Endothelial cell (in vitro differentiated cells): ENCODE measurements around the gene TRIM44. TPM values are rescaled to one million over a fixed set of nuclear protein-coding genes. Genes with fewer than 3 reads are reported as not detected.

Experiments used
- DNase-seq: peaks from one replicate; pipeline ENCODE4 v3.0.0; 2021; ENCODE audit warnings: low spot score
- H3K27ac Mint-ChIP-seq: one replicate; pipeline ENCODE4 v1.8.0; 2021; ENCODE audit warnings: mixed read lengths, inconsistent platforms; ENCODE audit not compliant: unreplicated experiment
- H3K27me3 Mint-ChIP-seq: one replicate; pipeline ENCODE4 v1.8.0; 2021; ENCODE audit warnings: mild to moderate bottlenecking, moderate library complexity, mixed read lengths, inconsistent platforms; ENCODE audit not compliant: unreplicated experiment
- H3K36me3 Mint-ChIP-seq: one replicate; pipeline ENCODE4 v1.8.0; 2021; ENCODE audit warnings: mild to moderate bottlenecking, low read depth, mixed read lengths, inconsistent platforms; ENCODE audit not compliant: unreplicated experiment
- H3K4me1 Mint-ChIP-seq: one replicate; pipeline ENCODE4 v1.8.0; 2021; ENCODE audit warnings: mild to moderate bottlenecking, mixed read lengths, inconsistent platforms; ENCODE audit not compliant: unreplicated experiment
- H3K4me3 Mint-ChIP-seq: one replicate; pipeline ENCODE4 v1.8.0; 2021; ENCODE audit warnings: mild to moderate bottlenecking, mixed read lengths, inconsistent platforms; ENCODE audit not compliant: unreplicated experiment
- H3K9me3 Mint-ChIP-seq: one replicate; pipeline ENCODE4 v1.8.0; 2021; ENCODE audit warnings: mixed read lengths, inconsistent platforms; ENCODE audit not compliant: unreplicated experiment
- total RNA-seq: library from RNA; stranded (reverse); fragmentation: NEBNext Ultra II Directional; extraction: Animal tissue kit (Norgen Biotek cat#: 25700); gene quantifications from one replicate; pipeline ENCODE4 v1.2.1, GENCODE V29; 2021; ENCODE audit not compliant: unreplicated experiment
- TF ChIP-seq, protein P1 (sequence below): fragments of 200-600 bp; sonication (generic); IDR thresholded peaks from one replicate; pipeline ENCODE4 v1.5.0; 2021; ENCODE audit warnings: antibody characterized with exemption; ENCODE audit not compliant: unreplicated experiment

TRIM44 gene
- total RNA-seq, 1 donor from 2014 or later: 48.6 TPM

DNA sequence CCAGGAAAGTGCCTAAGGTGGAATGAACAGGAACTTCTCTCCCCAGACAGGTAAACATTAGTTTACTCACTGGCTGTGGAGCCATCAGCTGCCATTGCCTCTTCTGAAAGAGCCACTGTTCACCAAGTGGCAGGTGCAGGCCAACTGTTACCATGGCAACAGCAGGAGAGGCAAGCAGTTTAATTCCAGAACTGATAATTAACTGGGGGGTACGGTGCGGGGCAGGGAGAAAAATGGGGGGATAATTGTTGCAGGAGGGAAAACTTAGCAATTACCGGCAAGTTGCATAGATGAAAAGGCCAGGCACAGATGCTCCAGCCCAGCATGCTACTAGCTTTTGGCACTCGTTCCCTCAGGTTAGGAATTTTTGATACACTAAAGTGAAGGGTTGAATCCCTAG is 85.1 kb downstream of the TRIM44 start:
- Mint-ChIP-seq H3K27me3 (no peaks in the 10 kb centered on the region), H3K4me1 (peaks cover 18% of the 10 kb centered on the region), H3K9me3 (no peaks in the 10 kb centered on the region)

DNA sequence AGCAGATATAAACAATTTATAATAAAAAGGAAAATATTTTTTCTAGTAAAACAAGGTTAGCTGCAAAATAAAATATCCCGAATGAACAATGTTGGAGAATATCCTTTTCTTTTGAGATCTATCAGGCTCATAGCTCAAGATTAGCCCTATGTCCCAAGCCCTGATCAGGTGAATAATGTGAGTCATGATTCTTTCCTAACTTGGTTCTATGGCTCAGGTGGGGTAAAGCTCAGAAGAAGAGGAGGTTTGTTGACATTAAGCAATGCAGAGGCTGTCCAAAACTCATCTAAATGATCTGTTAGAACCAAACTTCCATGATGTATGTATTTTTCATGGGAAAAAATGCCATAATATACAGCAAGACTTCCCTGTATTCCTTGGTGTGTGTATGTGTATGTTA is 86.1 kb downstream of the TRIM44 start:
- TF ChIP-seq, protein P1, sequence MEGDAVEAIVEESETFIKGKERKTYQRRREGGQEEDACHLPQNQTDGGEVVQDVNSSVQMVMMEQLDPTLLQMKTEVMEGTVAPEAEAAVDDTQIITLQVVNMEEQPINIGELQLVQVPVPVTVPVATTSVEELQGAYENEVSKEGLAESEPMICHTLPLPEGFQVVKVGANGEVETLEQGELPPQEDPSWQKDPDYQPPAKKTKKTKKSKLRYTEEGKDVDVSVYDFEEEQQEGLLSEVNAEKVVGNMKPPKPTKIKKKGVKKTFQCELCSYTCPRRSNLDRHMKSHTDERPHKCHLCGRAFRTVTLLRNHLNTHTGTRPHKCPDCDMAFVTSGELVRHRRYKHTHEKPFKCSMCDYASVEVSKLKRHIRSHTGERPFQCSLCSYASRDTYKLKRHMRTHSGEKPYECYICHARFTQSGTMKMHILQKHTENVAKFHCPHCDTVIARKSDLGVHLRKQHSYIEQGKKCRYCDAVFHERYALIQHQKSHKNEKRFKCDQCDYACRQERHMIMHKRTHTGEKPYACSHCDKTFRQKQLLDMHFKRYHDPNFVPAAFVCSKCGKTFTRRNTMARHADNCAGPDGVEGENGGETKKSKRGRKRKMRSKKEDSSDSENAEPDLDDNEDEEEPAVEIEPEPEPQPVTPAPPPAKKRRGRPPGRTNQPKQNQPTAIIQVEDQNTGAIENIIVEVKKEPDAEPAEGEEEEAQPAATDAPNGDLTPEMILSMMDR: no peak
- Mint-ChIP-seq H3K27ac (no peak overlapping the region), H3K9me3 (no peaks in the 10 kb centered on the region), H3K4me1 (peaks cover 18% of the 10 kb centered on the region), H3K36me3 (no peaks in the 10 kb centered on the region), H3K27me3 (no peaks in the 10 kb centered on the region), H3K4me3 (no peak overlapping the region)
- DNase-seq: no peak

More for the DNA sequence above, 85.1 kb downstream of the TRIM44 start:
- no peak overlapping the region for H3K27ac Mint-ChIP-seq
- H3K4me3 Mint-ChIP-seq: no peak overlapping the region
- no peaks in the 10 kb centered on the region for H3K36me3 Mint-ChIP-seq
- DNase-seq: no peak
- TF ChIP-seq, protein P1: no peak

DNA sequence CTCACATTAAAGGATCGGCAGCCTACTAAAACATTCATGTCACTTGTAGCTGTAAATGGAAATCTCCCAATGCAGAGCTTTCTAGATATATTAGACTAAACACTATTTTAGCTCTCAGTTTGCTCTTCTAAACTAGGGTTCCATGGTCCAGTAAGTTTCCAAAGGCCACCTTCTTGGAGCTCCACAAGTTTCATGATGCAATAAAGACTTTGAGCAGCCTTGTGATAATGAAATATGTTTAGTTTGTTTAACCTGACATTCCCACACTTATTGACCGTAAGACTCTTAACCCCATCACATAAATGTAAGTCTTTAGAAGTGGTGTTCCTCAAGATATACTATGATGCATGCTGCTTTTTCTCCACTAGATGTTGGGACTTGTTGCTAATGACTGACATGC is 87.7 kb downstream of the TRIM44 start:
- Mint-ChIP-seq H3K4me1 (peaks cover 18% of the 10 kb centered on the region), H3K9me3 (no peaks in the 10 kb centered on the region)

DNA sequence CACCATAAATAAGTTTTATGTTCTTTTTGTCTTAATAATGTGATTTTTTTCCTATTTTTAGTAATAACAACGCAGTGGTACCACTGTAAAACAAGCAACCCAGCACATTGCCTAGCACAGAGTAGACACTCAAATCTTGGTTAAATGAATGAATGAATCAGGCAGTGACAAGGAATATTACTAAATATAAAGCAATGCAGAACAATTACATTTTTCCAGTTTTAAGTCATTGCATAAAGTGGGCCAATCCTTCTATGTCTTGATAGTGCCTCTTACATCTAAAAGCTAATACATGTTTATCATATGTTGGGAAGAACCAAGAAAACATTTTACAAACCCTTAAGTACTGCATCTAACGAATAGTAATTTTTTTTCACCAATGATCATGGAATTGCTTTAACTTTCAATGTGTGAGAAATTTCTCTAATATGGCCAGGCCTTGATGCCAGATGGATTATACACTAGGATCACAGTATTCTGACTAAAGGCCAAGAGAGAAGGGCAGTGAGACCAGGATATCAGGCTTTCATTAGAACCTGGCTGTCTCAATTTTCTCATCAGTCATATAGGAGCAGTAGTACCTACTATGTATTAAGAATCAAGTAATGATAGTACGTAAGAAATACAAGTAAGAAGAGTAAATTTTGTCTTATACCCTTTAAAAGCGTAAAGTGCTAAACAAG is 88.5 kb downstream of the TRIM44 start:
- Mint-ChIP-seq H3K9me3 (no peaks in the 10 kb centered on the region), H3K4me1 (peaks cover 18% of the 10 kb centered on the region), H3K27ac (peak overlapping the region; percentile 43), H3K27me3 (no peaks in the 10 kb centered on the region), H3K4me3 (no peak overlapping the region), H3K36me3 (no peaks in the 10 kb centered on the region)
- DNase-seq: no peak
- TF ChIP-seq, protein P1: no peak

More for the DNA sequence above, 87.7 kb downstream of the TRIM44 start:
- TF ChIP-seq, protein P1: no peak
- Mint-ChIP-seq H3K4me3 (no peak overlapping the region), H3K36me3 (no peaks in the 10 kb centered on the region), H3K27me3 (no peaks in the 10 kb centered on the region), H3K27ac (no peak overlapping the region)
- DNase-seq: no peak

DNA sequence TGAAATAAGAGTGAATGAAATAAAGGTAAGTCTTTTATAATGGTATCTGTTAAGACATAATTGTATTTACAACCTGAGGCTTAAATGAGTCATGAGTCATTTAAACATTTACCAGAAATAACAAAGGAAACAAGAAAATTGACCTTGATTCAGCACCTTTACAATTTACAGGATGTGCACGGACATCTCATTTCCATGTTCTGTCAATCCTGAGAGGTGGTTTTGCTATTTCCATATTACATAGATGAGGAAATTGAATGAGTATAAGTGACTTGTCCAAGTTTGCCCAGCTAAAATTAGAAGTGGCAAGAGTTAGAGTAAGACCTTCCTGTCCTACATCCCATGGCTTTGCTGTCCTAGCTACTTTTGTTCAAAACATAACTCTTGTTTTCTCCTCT is 89.1 kb downstream of the TRIM44 start:
- Mint-ChIP-seq H3K4me1 (peaks cover 18% of the 10 kb centered on the region), H3K27ac (peak overlapping the region; percentile 54), H3K9me3 (no peaks in the 10 kb centered on the region), H3K27me3 (no peaks in the 10 kb centered on the region), H3K36me3 (no peaks in the 10 kb centered on the region), H3K4me3 (no peak overlapping the region)
- DNase-seq: no peak
- TF ChIP-seq, protein P1: no peak
